ENCODE measurements around the gene LRMDA.

- TF ChIP-seq CTCF (optimal IDR thresholded peaks at IDR 0.05 in 1 of 3, IDR thresholded peaks at IDR 0.05 in 1 of 3, conservative IDR thresholded peaks at IDR 0.05 in 1 of 3; ENCODE audit: extremely low read depth in 1 of 3, insufficient read depth in 2 of 3, low read length in 3 of 3) (no peak), EZH2 (IDR thresholded peaks at IDR 0.05; ENCODE audit: low read length) (no peak)
Observed at GRCh38 chr10:75525646-75526045, 94.2 kb downstream of the LRMDA start.

All from keratinocyte (primary cell).